Lower lobe of right lung (tissue), 2 donors: ENCODE data around the gene FLAD1. TPM values are rescaled to one million over a fixed set of nuclear protein-coding genes. Genes with fewer than 3 reads are reported as not detected.

Source experiments
- ATAC-seq, 2 donors: fragments of 200-7000 bp; cut with Tn5 transposase; one replicate each; pipeline ENCODE4 v1.9.1; 2020 to 2022; ENCODE audit warnings: mild to moderate bottlenecking in 2 of 2, moderate library complexity in 2 of 2
- DNase-seq: peaks from one replicate; pipeline ENCODE4 v3.0.0-alpha.2; 2020
- H3K27ac ChIP-seq: fragments of 200-600 bp; one replicate; pipeline ENCODE4 v1.8.0; 2022
- H3K27me3 ChIP-seq: fragments of 200-600 bp; one replicate; pipeline ENCODE4 v1.8.0; 2022; ENCODE audit warnings: low read depth
- H3K36me3 ChIP-seq: fragments of 200-600 bp; one replicate; pipeline ENCODE4 v1.8.0; 2022; ENCODE audit warnings: mild to moderate bottlenecking
- H3K4me1 ChIP-seq: fragments of 200-600 bp; one replicate; pipeline ENCODE4 v1.8.0; 2022
- H3K4me3 ChIP-seq: fragments of 200-600 bp; one replicate; pipeline ENCODE4 v1.8.0; 2022; ENCODE audit warnings: mild to moderate bottlenecking
- H3K9me3 ChIP-seq: fragments of 200-600 bp; one replicate; pipeline ENCODE4 v1.8.0; 2022
- CTCF ChIP-seq: fragments of 200-600 bp; IDR thresholded peaks from one replicate; pipeline ENCODE4 v1.8.0; 2022; ENCODE audit warnings: antibody characterized with exemption, mild to moderate bottlenecking
- intact Hi-C: fragments of 100-400 bp; cut with DNase I; formaldehyde crosslinking; loops from one replicate; pipeline ENCODE4 v1.11.0; 2022
- total RNA-seq: library from RNA; stranded (reverse); fragmentation: NEBNext Ultra II Directional; extraction: Animal tissue kit (Norgen Biotek cat#: 25700); gene quantifications from one replicate; pipeline ENCODE4 v1.2.1, GENCODE V29; 2021
- donor health status: DM: no; HTN: yes; CAD: no; lungs with severe emphysema.

The FLAD1 gene
- total RNA-seq, 1 donor from 2014 or later, result 31.9 TPM

- intact Hi-C loops, result no loop called here
- peaks cover 68% of the 10 kb centered on the region for H3K36me3 ChIP-seq
- ATAC-seq (no peak), DNase-seq (no peak)
- H3K4me1 ChIP-seq, result peaks cover 64% of the 10 kb centered on the region
- no peak for TF ChIP-seq CTCF
- no peak overlapping the region for H3K4me3 ChIP-seq
- no peaks in the 10 kb centered on the region for H3K27me3 ChIP-seq
- peak overlapping the region; percentile 36 for H3K27ac ChIP-seq
- H3K9me3 ChIP-seq, result no peaks in the 10 kb centered on the region
Measured at GRCh38 chr1:154967331-154967950, 15.7 kb upstream of the FLAD1 start.

- Histone ChIP-seq H3K27ac (peak overlapping the region; percentile 98), H3K36me3 (peaks cover 55% of the 10 kb centered on the region), H3K4me3 (peak overlapping the region; percentile 53), H3K27me3 (no peaks in the 10 kb centered on the region), H3K9me3 (no peaks in the 10 kb centered on the region), H3K4me1 (peaks cover 64% of the 10 kb centered on the region)
- no peak for TF ChIP-seq CTCF
- DNase-seq, result no peak
- intact Hi-C loops, result no loop called here
- ATAC-seq, result no peak
Measured at GRCh38 chr1:154968731-154969130, 14.4 kb upstream of the FLAD1 start.

GRCh38 chr1:154969246-154969645 lies 13.9 kb upstream of the FLAD1 start:
- H3K27me3 ChIP-seq, result no peaks in the 10 kb centered on the region
- H3K4me1 ChIP-seq, result peaks cover 64% of the 10 kb centered on the region
- H3K9me3 ChIP-seq, result no peaks in the 10 kb centered on the region
- H3K36me3 ChIP-seq, result peaks cover 50% of the 10 kb centered on the region
- H3K27ac ChIP-seq, result peak overlapping the region; percentile 98
- DNase-seq (no peak), ATAC-seq (no peak)
- TF ChIP-seq CTCF, result no peak
- intact Hi-C loops, result no loop called here
- H3K4me3 ChIP-seq, result peak overlapping the region; percentile 53

GRCh38 chr1:154969860-154970452 lies 13.2 kb upstream of the FLAD1 start:
- Histone ChIP-seq H3K4me3 (peak overlapping the region; percentile 53), H3K9me3 (no peaks in the 10 kb centered on the region), H3K27me3 (no peaks in the 10 kb centered on the region), H3K4me1 (peaks cover 64% of the 10 kb centered on the region), H3K27ac (peak overlapping the region; percentile 98), H3K36me3 (peaks cover 43% of the 10 kb centered on the region)
- no peak for TF ChIP-seq CTCF
- intact Hi-C loops, result no loop called here
- ATAC-seq, result no peak
- DNase-seq, result no peak

- H3K27ac ChIP-seq, result peak within 1 kb of the TSS; percentile 98
- peaks cover 34% of the 10 kb centered on the region for H3K36me3 ChIP-seq
- intact Hi-C loops, result no loop called here
- DNase-seq (peak; percentile 86), ATAC-seq (peak; percentile 35 to 50)
- no peaks in the 10 kb centered on the region for H3K27me3 ChIP-seq
- peaks cover 64% of the 10 kb centered on the region for H3K4me1 ChIP-seq
- H3K4me3 ChIP-seq, result peak within 1 kb of the TSS; percentile 83
- no peaks in the 10 kb centered on the region for H3K9me3 ChIP-seq
- TF ChIP-seq CTCF, result no peak
Measured at GRCh38 chr1:154970631-154971340, 12.4 kb upstream of the FLAD1 start, which contains the start of gene SHC1. Gene SHC1 (minus strand): TSS chr1:154970747. CDS start chr1:154970526, 221 bp downstream.
